Mucosa of stomach (tissue), 1 donor: ENCODE measurements around the gene CAPN11.

Experiments
- H3K27me3 ChIP-seq: one replicate; pipeline ENCODE4 v1.7.0; 2013; ENCODE audit warnings: mild to moderate bottlenecking, low read length; ENCODE audit not compliant: control insufficient read depth, insufficient read depth
- H3K36me3 ChIP-seq: one replicate; pipeline ENCODE4 v1.7.0; 2013; ENCODE audit warnings: low read length; ENCODE audit not compliant: control insufficient read depth, insufficient read depth
- H3K4me1 ChIP-seq: one replicate; pipeline ENCODE4 v1.7.0; 2013; ENCODE audit warnings: mild to moderate bottlenecking, low read length; ENCODE audit not compliant: control insufficient read depth, insufficient read depth
- H3K4me3 ChIP-seq: one replicate; pipeline ENCODE4 v1.7.0; 2013; ENCODE audit warnings: low read length
- H3K9ac ChIP-seq: one replicate; pipeline ENCODE4 v1.7.0; 2013; ENCODE audit warnings: mild to moderate bottlenecking, low read length, moderate library complexity
- H3K9me3 ChIP-seq: one replicate; pipeline ENCODE4 v1.7.0; 2013; ENCODE audit warnings: mild to moderate bottlenecking, low read length, moderate library complexity; ENCODE audit not compliant: control insufficient read depth
- donor health status: Pancreatic carcinoma.

The CAPN11 gene

DNA sequence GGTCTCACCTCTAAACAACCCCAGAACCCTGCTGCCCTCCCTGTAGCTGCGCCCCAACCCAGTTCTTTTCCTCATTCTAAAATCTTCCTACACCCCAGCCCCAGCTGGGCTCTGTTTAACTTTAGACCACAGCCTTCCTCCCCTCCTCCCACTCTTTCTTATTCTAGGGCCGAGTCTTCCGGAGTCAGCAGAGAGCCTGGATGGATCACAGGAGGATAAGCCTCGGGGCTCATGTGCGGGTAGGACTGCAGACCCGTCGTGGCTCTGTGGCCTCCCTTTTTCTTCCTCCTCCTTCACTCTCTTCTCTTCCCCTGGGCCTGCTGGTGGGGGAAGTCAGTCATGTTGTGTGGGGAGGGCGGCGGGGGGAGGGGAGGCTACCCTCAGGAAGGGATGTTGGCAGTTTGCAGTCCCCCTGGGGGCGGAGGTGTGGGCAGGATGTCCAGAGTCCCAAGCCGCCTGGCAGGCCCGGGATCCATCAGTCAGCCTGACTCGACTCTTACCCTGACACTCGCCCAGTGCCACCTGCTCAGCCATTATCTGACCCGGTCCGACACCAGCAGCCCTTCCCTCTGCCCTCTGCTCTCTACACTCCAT is 8.1 kb downstream of the CAPN11 start:
- no peaks in the 10 kb centered on the region for H3K9me3 ChIP-seq
- no peaks in the 10 kb centered on the region for H3K36me3 ChIP-seq
- peaks cover 15% of the 10 kb centered on the region for H3K4me1 ChIP-seq
- H3K4me3 ChIP-seq: no peak overlapping the region
- H3K9ac ChIP-seq: no peak overlapping the region
- no peaks in the 10 kb centered on the region for H3K27me3 ChIP-seq

DNA sequence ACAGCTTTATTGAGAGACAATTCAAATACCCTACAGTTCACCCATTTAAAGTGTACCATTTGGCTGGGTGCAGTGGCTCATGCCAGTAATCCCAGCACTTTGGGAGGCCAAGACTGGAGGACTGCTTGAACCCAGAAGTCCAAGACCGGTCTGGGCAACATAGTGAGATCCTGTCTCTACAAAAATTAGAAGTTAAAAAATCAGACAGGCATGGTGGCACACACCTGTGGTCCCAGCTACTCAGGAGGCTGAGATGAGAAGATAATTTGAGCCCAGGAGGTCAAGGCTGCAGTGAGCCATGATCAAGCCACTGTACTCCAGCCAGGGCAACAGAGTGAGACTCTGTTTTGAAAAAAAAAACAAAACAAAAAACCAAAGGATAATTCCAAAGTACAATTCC is 8.9 kb downstream of the CAPN11 start:
- Histone ChIP-seq H3K9ac (no peak overlapping the region), H3K27me3 (no peaks in the 10 kb centered on the region), H3K9me3 (no peaks in the 10 kb centered on the region), H3K36me3 (no peaks in the 10 kb centered on the region), H3K4me3 (no peak overlapping the region), H3K4me1 (peaks cover 18% of the 10 kb centered on the region)

DNA sequence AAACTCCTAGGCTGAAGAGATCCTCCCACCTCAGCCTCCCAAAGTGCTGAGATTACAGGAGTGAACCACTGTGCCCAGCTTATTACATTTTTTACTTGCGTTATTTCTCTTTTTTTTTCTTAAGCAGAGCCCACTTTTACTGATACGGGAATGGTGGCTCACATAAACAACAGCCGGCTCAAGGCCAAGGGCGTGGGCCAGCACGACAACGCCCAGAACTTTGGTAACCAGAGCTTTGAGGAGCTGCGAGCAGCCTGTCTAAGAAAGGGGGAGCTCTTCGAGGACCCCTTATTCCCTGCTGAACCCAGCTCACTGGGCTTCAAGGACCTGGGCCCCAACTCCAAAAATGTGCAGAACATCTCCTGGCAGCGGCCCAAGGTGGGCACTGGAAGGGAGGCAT is 10.5 kb downstream of the CAPN11 start:
- no peaks in the 10 kb centered on the region for H3K36me3 ChIP-seq
- no peaks in the 10 kb centered on the region for H3K9me3 ChIP-seq
- H3K4me3 ChIP-seq: no peak overlapping the region
- H3K9ac ChIP-seq: no peak overlapping the region
- H3K4me1 ChIP-seq: peaks cover 24% of the 10 kb centered on the region
- no peaks in the 10 kb centered on the region for H3K27me3 ChIP-seq

DNA sequence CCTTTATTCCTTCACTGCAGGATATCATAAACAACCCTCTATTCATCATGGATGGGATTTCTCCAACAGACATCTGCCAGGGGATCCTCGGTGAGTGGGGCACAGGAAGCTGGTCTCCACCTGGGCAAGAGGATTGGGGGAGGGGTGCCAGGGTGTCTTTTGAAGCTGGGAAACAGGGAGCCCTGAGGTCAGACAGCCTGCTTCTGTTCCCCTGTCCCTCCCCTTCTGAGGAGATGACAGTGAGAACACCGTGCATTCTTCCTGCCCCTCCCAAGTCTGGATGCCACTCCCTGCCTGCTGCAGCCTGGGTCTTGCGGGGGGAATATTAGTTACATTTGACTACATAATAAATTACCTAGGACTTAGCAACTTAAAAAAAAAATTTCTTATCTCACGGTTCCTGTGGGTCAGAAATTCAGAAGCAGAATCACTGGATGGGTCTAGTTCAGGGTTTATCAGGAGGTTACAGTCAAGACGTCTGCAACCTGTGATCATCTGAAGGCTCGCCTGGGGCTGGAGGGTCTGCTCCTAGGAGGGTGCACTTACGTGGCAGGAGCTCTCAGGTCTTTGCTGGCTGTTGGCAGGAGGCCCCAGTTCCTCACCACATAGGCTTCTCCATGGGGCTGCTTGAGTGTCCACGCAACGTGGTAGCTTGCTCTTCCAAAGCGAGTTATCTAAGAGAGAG is 11.4 kb downstream of the CAPN11 start:
- Histone ChIP-seq H3K27me3 (no peaks in the 10 kb centered on the region), H3K9ac (no peak overlapping the region), H3K4me1 (peaks cover 24% of the 10 kb centered on the region), H3K9me3 (no peaks in the 10 kb centered on the region), H3K36me3 (no peaks in the 10 kb centered on the region), H3K4me3 (no peak overlapping the region)

DNA sequence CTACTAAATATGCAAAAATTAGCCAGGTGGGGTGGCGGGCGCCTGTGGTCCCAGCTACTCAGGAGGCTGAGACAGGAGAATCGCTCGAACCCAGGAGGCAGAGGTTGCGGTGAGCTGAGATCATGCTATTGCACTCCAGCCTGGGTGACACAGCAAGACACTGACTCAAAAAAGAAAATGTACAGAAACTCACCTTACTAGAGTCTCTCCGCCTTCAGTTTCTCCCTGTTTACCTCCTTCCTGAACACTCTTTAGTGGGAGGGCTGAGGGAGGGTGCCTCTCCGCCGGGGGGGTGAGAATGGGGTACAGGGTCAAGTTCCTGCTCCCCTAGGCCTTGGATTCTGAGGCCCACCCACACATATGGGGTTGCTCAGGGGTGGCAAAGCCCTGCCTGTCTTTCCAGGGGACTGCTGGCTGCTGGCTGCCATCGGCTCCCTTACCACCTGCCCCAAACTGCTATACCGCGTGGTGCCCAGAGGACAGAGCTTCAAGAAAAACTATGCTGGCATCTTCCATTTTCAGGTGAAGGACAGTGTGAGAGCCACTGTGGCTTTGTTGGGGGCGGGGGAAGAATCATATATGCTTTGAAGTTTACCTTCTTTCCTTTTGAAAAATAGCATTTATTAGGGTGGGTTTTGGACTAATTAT is 13.4 kb downstream of the CAPN11 start:
- Histone ChIP-seq H3K36me3 (no peaks in the 10 kb centered on the region), H3K9me3 (no peaks in the 10 kb centered on the region), H3K4me3 (no peak overlapping the region), H3K4me1 (peaks cover 24% of the 10 kb centered on the region), H3K9ac (no peak overlapping the region), H3K27me3 (no peaks in the 10 kb centered on the region)

DNA sequence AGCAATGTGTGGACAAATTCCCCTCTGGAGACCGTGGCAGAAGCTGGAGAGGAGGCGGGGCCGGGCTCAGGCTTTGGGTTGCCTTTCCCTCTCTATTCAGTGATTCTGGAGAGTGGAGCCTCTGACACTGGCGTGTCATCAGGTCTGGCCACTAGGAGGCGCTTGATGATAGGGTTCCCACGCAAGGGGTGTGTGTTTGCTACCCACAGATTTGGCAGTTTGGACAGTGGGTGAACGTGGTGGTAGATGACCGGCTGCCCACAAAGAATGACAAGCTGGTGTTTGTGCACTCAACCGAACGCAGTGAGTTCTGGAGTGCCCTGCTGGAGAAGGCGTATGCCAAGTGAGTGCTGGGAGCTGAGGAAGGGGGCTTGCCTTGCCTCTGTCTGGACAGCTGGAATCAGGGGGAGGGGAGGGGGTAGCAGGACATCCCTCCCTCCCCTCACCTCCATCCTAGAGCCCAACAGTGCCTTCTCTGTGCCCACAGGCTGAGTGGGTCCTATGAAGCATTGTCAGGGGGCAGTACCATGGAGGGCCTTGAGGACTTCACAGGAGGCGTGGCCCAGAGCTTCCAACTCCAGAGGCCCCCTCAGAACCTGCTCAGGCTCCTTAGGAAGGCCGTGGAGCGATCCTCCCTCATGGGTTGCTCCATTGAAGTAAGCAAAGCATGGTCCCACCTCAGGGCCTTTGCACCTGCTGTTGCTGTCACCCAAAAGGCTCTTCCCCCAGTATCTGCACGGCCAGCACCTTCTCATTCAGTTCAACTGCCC is 14.3 kb downstream of the CAPN11 start:
- Histone ChIP-seq H3K9me3 (no peaks in the 10 kb centered on the region), H3K27me3 (no peaks in the 10 kb centered on the region), H3K4me1 (peaks cover 24% of the 10 kb centered on the region), H3K36me3 (no peaks in the 10 kb centered on the region), H3K9ac (no peak overlapping the region), H3K4me3 (no peak overlapping the region)

DNA sequence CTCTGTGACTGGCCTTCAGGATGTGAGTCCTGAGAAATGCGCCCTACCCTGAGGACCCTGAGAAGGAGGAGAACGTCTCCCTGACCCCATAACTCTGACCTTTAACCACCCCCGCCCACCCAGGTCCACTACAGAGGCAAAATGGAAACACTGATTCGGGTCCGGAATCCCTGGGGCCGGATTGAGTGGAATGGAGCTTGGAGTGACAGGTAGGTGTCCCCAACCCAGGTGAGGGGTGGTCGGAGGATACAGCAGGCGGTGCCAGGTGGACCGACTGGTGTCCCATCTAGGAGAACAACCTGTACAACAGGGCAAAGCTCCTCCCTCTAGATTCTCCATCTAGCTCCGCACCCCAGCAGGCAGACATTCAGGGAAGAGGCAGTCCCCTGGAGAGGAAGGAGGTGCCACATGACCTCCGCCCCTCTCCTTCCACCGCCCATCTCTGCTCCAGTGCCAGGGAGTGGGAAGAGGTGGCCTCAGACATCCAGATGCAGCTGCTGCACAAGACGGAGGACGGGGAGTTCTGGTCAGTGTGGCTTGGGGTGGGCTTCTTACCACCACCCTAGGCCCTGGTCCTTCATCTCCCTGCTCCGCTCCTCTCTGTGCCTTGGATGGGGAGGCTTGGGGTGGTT is 17.6 kb downstream of the CAPN11 start:
- no peaks in the 10 kb centered on the region for H3K27me3 ChIP-seq
- H3K4me3 ChIP-seq: no peak overlapping the region
- peaks cover 9% of the 10 kb centered on the region for H3K4me1 ChIP-seq
- H3K36me3 ChIP-seq: no peaks in the 10 kb centered on the region
- H3K9ac ChIP-seq: no peak overlapping the region
- no peaks in the 10 kb centered on the region for H3K9me3 ChIP-seq

DNA sequence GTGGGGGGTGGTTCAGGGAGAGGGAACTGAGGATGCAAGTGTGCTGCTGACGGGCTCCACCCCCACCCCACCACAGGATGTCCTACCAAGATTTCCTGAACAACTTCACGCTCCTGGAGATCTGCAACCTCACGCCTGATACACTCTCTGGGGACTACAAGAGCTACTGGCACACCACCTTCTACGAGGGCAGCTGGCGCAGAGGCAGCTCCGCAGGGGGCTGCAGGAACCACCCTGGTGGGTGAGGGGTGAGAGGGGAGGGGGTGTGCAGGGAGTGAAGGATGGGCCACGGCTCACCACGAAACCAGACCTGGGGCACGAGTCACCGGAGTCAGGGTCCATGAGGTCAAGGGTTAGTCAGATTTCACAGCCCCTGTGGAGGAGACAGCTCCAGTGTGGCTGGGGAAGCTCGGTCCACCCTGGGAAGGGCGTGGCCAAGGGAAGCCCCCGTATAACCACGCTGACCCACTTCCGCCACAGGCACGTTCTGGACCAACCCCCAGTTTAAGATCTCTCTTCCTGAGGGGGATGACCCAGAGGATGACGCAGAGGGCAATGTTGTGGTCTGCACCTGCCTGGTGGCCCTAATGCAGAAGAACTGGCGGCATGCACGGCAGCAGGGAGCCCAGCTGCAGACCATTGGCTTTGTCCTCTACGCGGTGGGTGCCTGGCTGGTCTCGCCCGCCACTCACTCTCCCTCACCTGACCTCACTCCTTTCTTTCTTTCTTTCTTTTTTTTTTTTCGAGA is 18.3 kb downstream of the CAPN11 start:
- Histone ChIP-seq H3K9ac (no peak overlapping the region), H3K36me3 (no peaks in the 10 kb centered on the region), H3K4me3 (no peak overlapping the region)

DNA sequence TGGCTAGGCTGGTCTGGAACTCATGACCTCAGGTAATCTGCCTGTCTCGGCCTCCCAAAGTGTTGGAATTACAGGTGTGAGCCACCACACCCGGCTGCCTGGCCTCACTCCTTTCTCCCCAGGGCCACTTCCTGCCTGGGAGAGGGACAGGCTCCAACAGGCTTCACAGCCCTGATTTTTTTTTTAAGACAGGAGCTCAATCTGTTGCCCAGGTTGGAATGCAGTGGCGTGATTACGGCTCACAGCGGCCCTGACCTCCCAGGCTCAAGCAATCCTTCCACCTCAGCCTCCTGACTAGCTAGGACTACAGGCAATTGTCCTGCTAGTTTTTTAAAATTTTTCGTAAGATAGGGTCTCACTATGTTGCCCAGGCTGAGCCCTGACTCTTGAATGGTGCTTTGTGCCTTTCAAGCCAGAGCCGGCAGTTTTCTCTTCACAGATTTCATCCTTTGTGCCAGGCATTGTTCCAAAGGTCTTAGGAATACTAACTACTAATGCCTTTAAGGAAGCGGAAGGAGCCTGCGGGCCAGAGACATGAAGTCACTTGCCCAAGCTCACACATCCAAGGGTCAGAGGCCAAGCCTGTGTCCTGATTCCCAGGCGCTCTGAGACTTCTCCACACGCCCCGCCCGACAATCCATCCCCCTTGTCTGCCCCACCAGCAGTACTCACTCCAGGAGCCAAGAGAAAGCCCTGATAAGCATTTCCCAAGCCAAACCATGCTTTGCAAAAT is 19.2 kb downstream of the CAPN11 start:
- no peaks in the 10 kb centered on the region for H3K9me3 ChIP-seq
- H3K27me3 ChIP-seq: no peaks in the 10 kb centered on the region
- H3K4me1 ChIP-seq: peaks cover 3% of the 10 kb centered on the region
- H3K36me3 ChIP-seq: no peaks in the 10 kb centered on the region
- no peak overlapping the region for H3K9ac ChIP-seq
- H3K4me3 ChIP-seq: no peak overlapping the region

More for the DNA sequence above, 18.3 kb downstream of the CAPN11 start:
- H3K4me1 ChIP-seq: peaks cover 9% of the 10 kb centered on the region
- H3K9me3 ChIP-seq: no peaks in the 10 kb centered on the region
- H3K27me3 ChIP-seq: no peaks in the 10 kb centered on the region

DNA sequence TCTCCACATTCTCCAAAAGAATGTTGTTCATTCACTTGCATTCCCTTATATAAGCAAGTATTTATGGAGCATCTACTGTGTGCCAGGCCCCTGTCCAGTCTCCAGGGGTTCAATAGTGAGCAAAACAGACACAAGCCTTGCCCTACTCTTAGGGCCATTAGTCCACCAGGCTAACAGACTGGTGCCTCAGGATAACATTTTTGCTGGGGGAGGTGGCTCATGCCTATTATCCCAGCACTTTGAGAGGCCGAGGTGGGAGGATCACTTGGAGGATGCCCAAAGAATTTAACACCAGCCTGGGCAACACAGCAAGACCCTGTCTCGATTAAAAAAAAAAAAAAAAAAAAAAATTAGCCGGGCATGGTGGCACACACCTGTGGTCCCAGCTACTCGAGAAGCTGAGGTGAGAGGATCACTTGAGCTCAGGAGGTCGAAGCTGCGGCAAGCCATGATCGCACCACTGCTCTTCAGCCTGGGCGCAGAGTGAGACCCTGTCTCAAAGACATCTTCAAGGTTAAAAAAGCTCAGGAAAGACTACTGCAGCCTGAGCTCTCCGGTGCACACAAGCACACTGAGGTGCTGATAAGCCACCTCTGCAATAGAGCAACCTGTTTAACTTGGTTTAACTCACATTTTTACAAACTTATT is 19.9 kb downstream of the CAPN11 start:
- H3K36me3 ChIP-seq: no peaks in the 10 kb centered on the region
- no peaks in the 10 kb centered on the region for H3K9me3 ChIP-seq
- no peaks in the 10 kb centered on the region for H3K4me1 ChIP-seq
- H3K4me3 ChIP-seq: no peak overlapping the region
- H3K9ac ChIP-seq: no peak overlapping the region
- no peaks in the 10 kb centered on the region for H3K27me3 ChIP-seq
